Endothelial cell of umbilical vein (primary cell): ENCODE data around the gene CNTD1. TPM values are rescaled to one million over a fixed set of nuclear protein-coding genes. Genes with fewer than 3 reads are reported as not detected.

Experiments used
- BruUV-seq: library from RNA; stranded (reverse); fragments of 400-500 nt; replicated peaks from 2 replicates; lab custom pipeline; 2021; lab: Mats Ljungman, UMichigan
- CTCF ChIA-PET: fragments of 300-600, 350-600 bp; sonication (Branson Sonifier 250); formaldehyde crosslinking; loops from one replicate; lab custom pipeline; 2021; ENCODE audit warnings: antibody characterized with exemption, inconsistent platforms; lab: Charles Lee
- POLR2A ChIA-PET: fragments of 300-600, 350-600 bp; sonication (Branson Sonifier 250); formaldehyde crosslinking; loops from one replicate; lab custom pipeline; 2021; ENCODE audit warnings: antibody characterized with exemption, inconsistent platforms; lab: Charles Lee
- DNase-seq: peaks from one replicate; pipeline ENCODE4 v3.0.0-alpha.2; 2011; ENCODE audit warnings: low read depth, low spot score
- FAIRE-seq: peaks from 2 replicates; lab custom pipeline; 2011; peaks lifted over from hg19 to GRCh38; lab: Jason Lieb, UNC
- H2AFZ ChIP-seq: 2 replicates; pipeline ENCODE4 v1.6.0; 2012; ENCODE audit warnings: low read depth, low read length, control low read depth, inconsistent platforms
- H3K27ac ChIP-seq: 2 replicates; pipeline ENCODE4 v1.5.1; 2011; ENCODE audit warnings: low read depth, mild to moderate bottlenecking, control low read depth, low read length, moderate library complexity; ENCODE audit not compliant: insufficient read depth
- H3K27me3 ChIP-seq, 2 experiments: 2 replicates each; pipeline versions ENCODE4 v1.6.0 to v1.6.1; 2011; ENCODE audit warnings: low read length in 2 of 2, mixed read lengths in 1 of 2; ENCODE audit not compliant: control insufficient read depth in 2 of 2, insufficient read depth in 2 of 2
- H3K36me3 ChIP-seq, 2 experiments: 2 replicates in 1 of 2; 3 replicates in 1 of 2; pipeline ENCODE4 v1.5.1; 2011; ENCODE audit warnings: low read length in 2 of 2, mild to moderate bottlenecking in 1 of 2, moderate library complexity in 1 of 2; ENCODE audit not compliant: control insufficient read depth in 2 of 2, insufficient read depth in 2 of 2; ENCODE audit errors: extremely low read depth in 1 of 2
- H3K4me1 ChIP-seq: 3 replicates; pipeline ENCODE4 v1.5.1; 2011; ENCODE audit warnings: mild to moderate bottlenecking, low read length; ENCODE audit not compliant: control insufficient read depth, insufficient read depth; ENCODE audit errors: extremely low read depth
- H3K4me2 ChIP-seq: 2 replicates; pipeline ENCODE4 v1.6.1; 2011; ENCODE audit warnings: low read length, control low read depth, mixed read lengths; ENCODE audit not compliant: insufficient read depth
- H3K4me3 ChIP-seq, 3 experiments: fragments of 200-600 bp in 1 of 3; sonication (generic), shearing (Covaris generic) in 1 of 3; replicated peaks in 1 of 3; 2 replicates each; pipeline ENCODE4 v1.5.1; 2011 to 2016; ENCODE audit warnings: control low read depth in 3 of 3, low read length in 3 of 3, mild to moderate bottlenecking in 2 of 3, inconsistent platforms in 1 of 3, low read depth in 1 of 3, moderate library complexity in 1 of 3; ENCODE audit not compliant: insufficient read depth in 1 of 3
- H3K79me2 ChIP-seq: 2 replicates; pipeline ENCODE4 v1.6.0; 2012; ENCODE audit warnings: low read length, inconsistent platforms; ENCODE audit not compliant: control insufficient read depth, insufficient read depth
- H3K9ac ChIP-seq: replicated peaks from 2 replicates; pipeline ENCODE3; 2011; ENCODE audit warnings: low read length, control low read depth; ENCODE audit not compliant: insufficient read depth; ENCODE audit errors: extremely low read depth
- H3K9me1 ChIP-seq: replicated peaks from 3 replicates; pipeline ENCODE4 v1.6.0; 2011; ENCODE audit warnings: mild to moderate bottlenecking, low read length; ENCODE audit not compliant: control insufficient read depth, insufficient read depth; ENCODE audit errors: extremely low read depth
- H3K9me3 ChIP-seq: replicated peaks from 2 replicates; pipeline ENCODE4 v1.5.1; 2012; ENCODE audit warnings: low read length, inconsistent platforms; ENCODE audit not compliant: control insufficient read depth, insufficient read depth
- H4K20me1 ChIP-seq: replicated peaks from 2 replicates; pipeline ENCODE3; 2011; ENCODE audit warnings: mild to moderate bottlenecking, low read length; ENCODE audit not compliant: control insufficient read depth, insufficient read depth; ENCODE audit errors: extremely low read depth
- EZH2 ChIP-seq: IDR thresholded peaks from 2 replicates; pipeline ENCODE4 v1.6.1; 2012; ENCODE audit warnings: borderline replicate concordance, low read depth, mild to moderate bottlenecking, moderate library complexity, low read length, inconsistent platforms; ENCODE audit not compliant: severe bottlenecking
- FOS ChIP-seq: IDR thresholded peaks from 2 replicates; pipeline ENCODE4 v1.6.1; 2011; ENCODE audit warnings: mild to moderate bottlenecking, low read length, moderate library complexity, borderline replicate concordance; ENCODE audit not compliant: insufficient read depth
- GATA2 ChIP-seq: IDR thresholded peaks from 2 replicates; pipeline ENCODE4 v1.7.0; 2011; ENCODE audit warnings: low read depth, mild to moderate bottlenecking, moderate library complexity, mixed read lengths, low read length; ENCODE audit not compliant: insufficient read length, insufficient read depth
- JUN ChIP-seq: IDR thresholded peaks from 2 replicates; pipeline ENCODE4 v1.6.1; 2011; ENCODE audit warnings: borderline replicate concordance, low read depth; ENCODE audit not compliant: insufficient read length, insufficient read depth
- MAX ChIP-seq: IDR thresholded peaks from 2 replicates; pipeline ENCODE4 v1.6.1; 2011; ENCODE audit not compliant: insufficient read depth, insufficient read length
- MYC ChIP-seq: IDR thresholded peaks from one replicate; pipeline ENCODE4 v1.6.1; 2011; ENCODE audit warnings: mild to moderate bottlenecking, low read depth, low read length
- POLR2A ChIP-seq: IDR thresholded peaks from 2 replicates; pipeline ENCODE4 v1.6.1; 2012; ENCODE audit warnings: low read depth, mild to moderate bottlenecking, control low read depth, low read length
- dilution Hi-C: fragments of 300-500 bp; cut with MboI; formaldehyde crosslinking; loops from one replicate; pipeline ENCODE4 v1.15.0; 2019; ENCODE audit warnings: low sequenced_read_pairs; ENCODE audit not compliant: extremely low pct_ligation_motif_present
- intact Hi-C: fragments of 100-400 bp; cut with micrococcal nuclease; formaldehyde crosslinking; loops from one replicate; pipeline ENCODE4 v1.10.0; 2022
- polyA plus RNA-seq, 4 experiments: library from polyadenylated mRNA; depleted of rRNA in 3 of 4; stranded (reverse) in 3 of 4; unstranded in 1 of 4; fragments of >200 nt; gene quantifications; 2 replicates each; pipeline versions ENCODE4 v1.2.1 to v1.2.3, GENCODE V29; 2011 to 2012; ENCODE audit warnings: missing spikeins in 1 of 4
- total RNA-seq: library from RNA; stranded (reverse); gene quantifications from 2 replicates; pipeline ENCODE4 v1.2.3, GENCODE V29; 2021

The CNTD1 gene
- total and polyA plus RNA-seq, 2 donors (not counting 3 experiments of a cell fraction or from before 2014, with no cell fraction given), result not detected

DNA sequence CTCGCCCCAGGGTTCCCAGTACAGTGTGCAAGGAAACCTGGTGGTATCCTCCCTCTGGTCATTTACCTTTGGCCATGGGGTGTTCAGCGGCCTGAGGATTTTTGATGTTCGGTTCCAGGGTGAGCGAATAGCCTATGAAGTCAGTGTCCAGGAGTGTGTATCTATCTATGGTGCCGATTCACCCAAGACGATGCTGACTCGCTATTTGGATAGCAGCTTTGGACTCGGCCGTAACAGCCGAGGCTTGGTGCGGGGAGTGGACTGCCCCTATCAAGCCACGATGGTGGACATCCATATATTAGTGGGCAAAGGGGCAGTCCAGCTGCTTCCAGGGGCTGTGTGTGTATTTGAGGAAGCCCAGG lies 46.9 kb downstream of the CNTD1 start:
- TF ChIP-seq GATA2, result no peak
- TF ChIP-seq MAX, result no peak
- no peak for TF ChIP-seq JUN
- no peak for TF ChIP-seq FOS
- no peak for TF ChIP-seq MYC
- no peak for TF ChIP-seq POLR2A
- TF ChIP-seq EZH2, result no peak
- no peaks in the 10 kb centered on the region for H3K9me1 ChIP-seq
- POLR2A ChIA-PET, result interaction anchor here (0.6 kb wide), 1 partner anchor 84 kb away, joined by 3 read pairs; no protein-coding TSS in a partner anchor
- no peak overlapping the region for H2AFZ ChIP-seq
- peaks cover 2% of the 10 kb centered on the region for H4K20me1 ChIP-seq
- no peaks in the 10 kb centered on the region for H3K79me2 ChIP-seq
- H3K4me1 ChIP-seq, result no peaks in the 10 kb centered on the region
- no peak overlapping the region for H3K9ac ChIP-seq
- FAIRE-seq, result no peak
- no peak overlapping the region for H3K4me3 ChIP-seq
- H3K4me2 ChIP-seq, result no peak overlapping the region
- CTCF ChIA-PET, result interaction anchor here (0.6 to 8.9 kb wide), 5 partner anchors 9 to 267 kb away, joined by 3 to 132 read pairs (median 4); partner anchors contain the start of gene RPL27
- intact Hi-C loops (no loop called here), dilution Hi-C loops (no loop called here)
- BruUV-seq, result no TSS peak
- H3K9me3 ChIP-seq, result no peaks in the 10 kb centered on the region
- H3K36me3 ChIP-seq, result peaks cover 15 to 34% of the 10 kb centered on the region in 2 experiments
- H3K27ac ChIP-seq, result no peak overlapping the region
- peaks cover 0 to 3% of the 10 kb centered on the region in 2 experiments for H3K27me3 ChIP-seq
- DNase-seq, result no peak
